Epidermal melanocyte (primary cell): ENCODE measurements around the gene ADCY9.
"Not testable (repeated sequence)": the region's sequence is repeated elsewhere in the genome, so short reads cannot be mapped to it uniquely, and the experiment has no call there.

Source experiments
- DNase-seq: peaks from one replicate; pipeline ENCODE4 v3.0.0; 2011; ENCODE audit warnings: low spot score; ENCODE audit not compliant: insufficient read length

The ADCY9 gene

DNA sequence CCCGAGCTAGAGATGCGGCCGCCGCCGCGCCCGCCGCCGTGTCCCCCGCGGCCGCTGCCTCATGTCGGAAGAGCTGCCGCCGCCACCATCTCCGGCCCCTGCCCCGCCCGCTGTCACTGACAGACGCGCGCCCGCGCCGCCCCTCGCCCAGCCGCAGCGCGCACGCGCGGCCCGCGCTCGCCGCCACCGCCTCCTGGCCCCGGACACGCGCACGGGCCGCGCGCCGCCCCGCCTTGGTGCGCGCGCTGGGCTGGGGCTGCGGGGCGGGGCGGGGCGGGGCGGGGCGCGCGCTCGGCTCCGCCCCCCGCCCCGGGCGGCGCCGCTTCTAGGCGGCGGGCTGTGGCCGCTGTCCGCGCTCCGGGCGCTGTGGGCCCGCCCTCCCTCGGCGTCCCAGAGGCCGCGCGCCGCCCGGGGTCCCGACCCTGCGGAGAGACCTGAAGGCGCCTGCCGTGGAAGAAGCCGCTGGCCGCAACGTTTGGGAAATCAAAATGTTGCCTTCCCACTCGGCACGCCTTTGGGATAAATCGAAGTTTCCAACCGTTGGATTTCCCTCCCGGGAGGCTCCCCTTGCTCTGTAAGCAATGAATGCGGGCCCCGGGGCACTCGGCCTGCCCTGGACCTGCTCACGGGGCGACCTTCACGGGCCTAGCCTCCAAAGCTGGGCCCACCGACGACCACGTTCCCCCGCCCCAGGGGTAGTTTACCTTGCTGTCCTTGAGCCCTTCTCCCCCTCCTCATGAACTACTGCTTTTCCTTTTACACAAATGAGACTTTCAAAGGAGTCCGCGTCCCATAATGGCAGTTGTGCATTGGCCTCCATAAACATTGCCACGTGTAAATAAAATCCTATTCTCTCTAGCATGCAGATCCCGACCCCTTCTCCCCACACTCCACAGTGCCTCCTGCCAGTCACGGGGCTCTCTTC lies at the start of gene ADCY9:
ADCY9 (minus strand) TSS at position 118 of the 925 bp plus-strand sequence. CDS start 1,000 bp downstream, outside the sequence.
- DNase-seq: peak; percentile 89

DNA sequence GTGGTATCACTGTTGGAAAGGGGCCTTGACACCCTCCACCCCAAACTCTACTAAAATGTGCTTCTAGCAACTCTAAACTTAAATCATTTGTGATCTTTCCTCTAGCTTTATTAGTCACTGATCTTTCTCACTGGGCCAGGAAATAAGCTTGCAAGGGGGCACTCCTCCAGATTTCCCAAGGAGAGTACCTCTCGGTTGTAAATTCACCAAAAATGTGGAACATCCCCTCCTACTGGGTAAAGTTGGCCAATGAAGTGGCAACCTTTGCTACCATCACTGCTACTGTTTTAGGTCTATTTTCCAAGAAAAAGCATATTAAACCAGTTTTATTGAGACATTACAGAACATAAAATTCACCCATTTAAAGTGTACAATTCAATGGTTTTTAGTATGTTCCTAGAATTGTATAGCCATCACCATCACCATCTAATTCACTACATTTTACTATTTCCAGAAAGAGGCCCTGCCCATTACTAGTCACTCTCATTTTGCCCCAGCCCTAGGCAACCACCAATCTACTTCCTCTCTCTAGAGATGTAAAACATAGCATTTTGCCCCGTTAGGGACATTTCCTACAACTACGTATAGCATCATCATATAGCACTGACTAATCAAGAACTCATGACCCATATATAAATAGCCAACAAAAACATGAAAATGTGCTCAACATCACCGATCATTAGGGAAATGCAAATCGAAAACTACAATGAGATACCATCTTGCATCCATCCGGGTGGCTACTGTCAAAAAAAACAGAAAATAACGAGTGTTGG lies 44.6 kb upstream of the ADCY9 start:
- no peak for DNase-seq

DNA sequence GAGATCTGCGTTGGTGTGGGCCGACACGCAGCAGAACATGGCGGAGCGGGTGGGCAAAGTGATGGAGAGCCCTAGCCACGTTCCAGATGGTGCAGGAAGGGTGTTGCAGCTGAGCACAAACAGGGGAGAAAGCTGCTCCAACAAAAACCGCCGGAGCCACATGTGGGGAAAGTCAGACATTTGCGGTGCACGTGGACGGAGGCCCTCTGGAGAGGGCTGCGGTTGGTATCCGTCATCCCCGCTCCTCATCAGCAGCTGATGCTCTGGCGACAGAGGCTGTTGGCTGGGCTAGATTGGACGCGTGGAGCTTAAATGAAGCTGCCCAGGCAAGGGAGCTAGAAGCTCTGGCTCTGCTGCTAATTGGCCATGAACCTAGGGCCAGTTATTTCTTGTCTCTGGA lies 43.5 kb upstream of the ADCY9 start:
- DNase-seq: no peak

DNA sequence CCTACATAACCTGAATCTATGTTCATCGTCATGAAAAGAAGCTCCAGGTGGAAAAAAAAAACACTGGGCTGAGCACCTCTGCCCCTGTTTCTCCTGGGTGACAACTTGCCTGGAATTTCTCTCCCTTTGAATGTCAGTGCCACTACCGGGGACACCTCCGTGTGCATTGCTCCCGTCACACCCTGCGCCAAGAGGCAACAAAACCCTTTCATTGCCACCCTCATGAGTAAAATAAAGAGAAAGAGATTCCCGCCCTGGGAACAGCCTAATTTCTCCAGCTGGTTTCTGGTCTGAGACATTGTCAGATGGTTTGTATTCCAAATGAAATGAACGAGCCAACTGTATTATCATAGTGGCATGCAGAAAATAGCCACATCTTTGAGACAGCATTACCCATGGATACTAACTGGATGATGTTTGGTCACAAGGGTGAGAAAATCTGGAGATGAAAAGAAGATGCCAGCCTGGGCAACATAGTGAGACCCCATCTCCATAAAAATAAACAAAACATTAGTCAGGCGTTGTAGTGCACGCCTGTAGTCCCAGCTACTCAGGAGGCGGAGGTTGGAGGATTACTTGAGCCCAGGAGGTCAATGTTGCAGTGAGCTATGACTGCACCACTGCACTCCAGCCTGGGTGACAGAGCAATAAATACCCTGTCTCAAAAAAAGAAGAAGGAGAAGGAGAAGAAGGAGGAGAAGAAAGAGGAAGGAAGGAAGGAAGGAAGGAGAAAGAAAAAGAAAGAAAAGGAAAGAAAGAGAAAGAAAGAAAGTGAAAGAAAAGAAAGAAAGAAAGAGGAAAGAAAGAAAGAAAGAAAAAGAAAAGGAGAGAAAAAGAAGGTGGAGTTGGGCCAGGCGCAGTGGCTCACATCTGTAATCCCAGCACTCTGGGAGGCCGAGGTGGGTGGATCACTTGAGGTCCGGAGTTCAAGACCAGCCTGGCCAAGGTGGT lies 42.2 kb upstream of the ADCY9 start:
- no peak for DNase-seq

DNA sequence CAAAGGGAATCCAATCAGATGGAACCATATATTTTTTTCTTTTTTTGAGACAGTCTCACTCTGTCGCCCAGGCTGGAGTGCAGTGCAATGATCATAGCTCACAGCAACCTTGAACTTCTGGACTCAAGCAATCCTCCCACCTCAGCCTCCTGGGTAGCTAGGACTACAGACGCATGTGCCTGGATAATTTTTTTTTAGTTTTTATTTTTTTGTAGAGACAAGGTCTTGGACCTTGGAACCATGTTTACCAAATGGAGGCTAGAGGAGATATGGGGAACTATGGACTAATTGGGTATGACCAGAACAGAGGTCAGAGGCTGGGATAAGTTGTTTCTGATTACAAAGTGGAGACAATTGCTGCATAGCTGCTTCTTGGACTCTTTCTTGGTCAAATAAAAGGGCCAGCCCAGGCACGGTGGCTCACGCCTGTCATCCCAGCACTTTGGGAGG lies 41.2 kb upstream of the ADCY9 start:
- no peak for DNase-seq

DNA sequence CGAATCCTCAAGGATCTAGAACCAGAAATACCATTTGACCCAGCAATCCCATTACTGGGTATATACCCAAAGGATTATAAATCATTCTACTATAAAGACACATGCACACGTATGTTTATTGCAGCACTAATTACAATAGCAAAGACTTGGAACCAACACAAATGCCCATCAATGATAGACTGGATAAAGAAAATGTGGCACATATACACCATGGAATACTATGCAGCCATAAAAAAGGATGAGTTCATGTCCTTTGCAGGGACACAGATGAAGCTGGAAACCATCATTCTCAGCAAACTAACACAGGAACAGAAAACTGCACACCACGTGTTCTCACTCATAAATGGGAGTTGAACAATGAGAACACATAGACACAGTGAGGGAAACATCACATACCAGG lies 40.3 kb upstream of the ADCY9 start:
- not testable (repeated sequence) for DNase-seq

DNA sequence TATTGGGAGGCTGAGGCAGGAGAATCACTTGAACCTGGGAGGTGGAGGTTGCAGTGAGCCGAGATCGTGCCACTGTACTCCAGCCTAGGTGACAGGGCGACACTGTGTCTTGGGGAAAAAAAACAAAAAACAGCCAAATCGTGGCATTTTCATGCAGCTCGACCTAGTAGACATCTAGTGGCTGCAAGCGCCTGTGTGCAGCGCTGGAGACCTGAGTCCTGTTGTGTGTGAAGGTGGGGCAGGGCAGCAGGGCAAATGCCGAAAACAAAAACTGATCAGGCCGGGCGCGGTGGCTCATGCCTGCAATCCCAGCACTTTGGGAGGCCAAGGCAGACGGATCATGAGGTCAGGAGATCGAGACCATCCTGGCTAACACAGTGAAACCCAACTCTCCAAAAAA lies 37.1 kb upstream of the ADCY9 start:
- DNase-seq: not testable (repeated sequence)

DNA sequence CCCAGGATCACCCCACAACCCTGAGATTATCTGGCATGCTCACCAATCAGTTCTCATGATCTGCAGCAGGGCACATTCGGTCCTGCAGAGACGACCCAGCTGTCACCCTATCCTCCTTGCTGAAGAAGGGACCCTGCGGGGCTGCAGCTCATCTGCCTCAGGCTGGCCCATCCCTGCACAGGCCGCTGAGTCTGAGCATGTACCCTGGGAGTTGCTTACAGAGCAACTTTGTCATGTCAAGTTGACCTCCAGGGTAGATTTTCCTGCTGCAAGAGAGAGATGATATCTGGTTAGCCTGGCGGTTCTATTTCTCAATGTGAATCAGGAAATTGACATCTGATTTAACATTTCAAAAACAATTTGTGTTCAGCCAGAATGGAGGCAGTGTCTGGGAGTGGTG lies 36.0 kb upstream of the ADCY9 start:
- DNase-seq: no peak

DNA sequence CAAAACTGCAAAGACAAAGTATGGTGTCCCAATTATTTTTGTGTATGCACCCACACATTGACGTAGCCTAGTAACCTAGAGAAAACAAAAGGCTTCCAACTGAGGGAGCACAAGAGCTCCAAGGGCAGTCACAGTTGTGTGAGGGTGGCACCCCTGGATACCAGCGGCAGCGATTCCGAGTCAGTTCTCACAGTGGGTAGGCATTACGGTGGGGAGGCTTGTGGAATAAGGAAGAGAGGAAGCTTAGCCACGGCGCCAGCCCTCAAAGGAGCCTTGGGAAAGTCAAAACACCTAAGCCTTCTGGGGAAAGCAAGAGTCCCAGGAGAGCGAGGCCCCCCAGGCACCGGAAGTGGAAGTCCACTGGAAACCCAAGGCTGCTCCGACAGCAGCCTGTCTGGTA lies 31.0 kb upstream of the ADCY9 start:
- no peak for DNase-seq

DNA sequence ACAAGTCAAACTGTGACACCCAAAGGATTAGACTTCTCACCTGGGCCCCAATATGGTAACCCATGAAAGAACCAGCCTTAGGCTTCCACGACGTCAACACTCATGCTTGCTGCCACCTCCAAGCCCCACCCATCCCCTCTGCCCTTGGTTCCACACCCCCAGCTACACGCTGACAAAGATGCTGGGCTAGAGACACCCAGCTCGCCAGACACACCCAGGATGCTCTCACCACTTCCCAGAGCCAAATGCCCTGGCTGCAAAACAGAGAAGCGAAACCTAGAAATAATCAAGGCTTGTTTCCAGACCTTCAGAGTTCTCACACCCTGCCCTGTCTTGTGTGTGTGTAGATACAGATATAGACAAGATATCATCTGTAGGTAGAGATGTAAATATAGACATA lies 26.0 kb upstream of the ADCY9 start:
- DNase-seq: no peak

DNA sequence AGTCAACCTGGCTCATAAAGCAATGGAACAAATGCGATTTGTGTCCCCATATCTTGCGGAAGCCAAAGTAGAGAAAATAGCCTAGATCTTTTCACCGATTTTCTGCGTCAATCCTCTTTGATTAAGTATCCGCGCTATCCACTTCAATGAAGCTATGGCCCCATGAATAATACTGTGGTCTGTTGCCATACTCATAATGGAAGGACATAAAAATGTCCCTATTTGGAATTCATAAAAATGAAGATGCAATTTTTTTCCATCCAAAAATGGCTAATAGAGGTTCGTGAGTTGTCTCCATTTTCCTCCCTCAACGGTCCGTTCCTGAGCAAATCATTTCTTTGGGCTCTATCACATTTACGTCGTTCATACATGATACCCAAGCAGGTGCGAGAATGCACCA lies 25.4 kb upstream of the ADCY9 start:
- DNase-seq: no peak

DNA sequence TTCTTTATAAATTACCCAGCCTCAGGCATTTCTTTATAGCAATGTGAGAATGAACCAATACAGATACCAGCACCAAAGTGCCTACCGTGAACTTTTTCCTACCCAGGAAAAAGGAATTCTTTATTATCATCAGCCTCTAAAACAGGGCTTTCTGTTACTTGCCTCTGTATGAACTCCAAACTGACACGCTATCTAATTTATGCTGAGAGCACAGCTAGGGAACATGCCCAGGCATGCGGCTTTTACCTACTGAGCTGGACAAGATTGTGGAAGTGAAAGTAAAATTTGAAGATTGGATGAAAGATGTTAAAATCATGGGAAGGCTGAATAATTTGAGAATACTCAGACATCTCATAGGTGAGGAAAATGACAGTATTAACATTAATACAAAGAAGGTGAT lies 24.4 kb upstream of the ADCY9 start:
- DNase-seq: peak; percentile 85

DNA sequence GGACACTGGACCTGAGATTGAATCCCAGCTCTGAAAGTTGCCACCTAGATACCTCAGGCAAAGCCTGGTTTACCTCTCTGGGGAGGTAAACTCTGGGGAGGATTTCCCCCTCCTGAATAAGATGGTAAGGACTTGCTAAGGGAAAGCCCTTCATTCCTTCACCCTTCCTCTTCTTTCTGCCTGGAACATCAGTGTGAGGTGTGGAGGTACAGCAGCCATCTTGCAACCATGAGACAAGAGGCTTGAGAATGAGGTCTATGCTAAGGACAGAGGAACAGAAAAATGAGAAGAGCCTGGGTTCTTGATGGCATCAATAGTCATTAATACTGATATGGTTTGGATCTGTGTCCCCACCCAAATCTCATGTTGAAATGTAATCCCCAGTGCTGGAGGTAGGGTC lies 23.7 kb upstream of the ADCY9 start:
- DNase-seq: no peak

DNA sequence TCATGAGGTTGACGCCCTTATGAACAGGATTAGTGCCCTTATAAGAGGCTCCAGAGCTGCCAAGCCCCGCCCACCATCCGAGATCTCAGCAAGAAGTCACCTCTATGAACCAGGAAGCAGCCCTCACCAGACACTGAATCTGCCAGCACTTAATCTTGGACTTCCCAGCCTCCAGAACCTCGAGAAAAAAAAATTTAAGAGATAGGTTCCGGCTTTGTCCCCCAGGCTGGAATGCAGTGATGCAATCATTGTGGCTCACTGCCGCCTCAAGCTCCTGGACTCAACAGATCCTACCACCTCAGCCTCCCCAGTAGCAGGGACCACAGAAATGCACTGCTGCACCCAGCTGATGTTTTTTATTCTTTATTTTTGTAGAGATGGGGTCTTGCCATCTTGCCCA lies 22.5 kb upstream of the ADCY9 start:
- no peak for DNase-seq

DNA sequence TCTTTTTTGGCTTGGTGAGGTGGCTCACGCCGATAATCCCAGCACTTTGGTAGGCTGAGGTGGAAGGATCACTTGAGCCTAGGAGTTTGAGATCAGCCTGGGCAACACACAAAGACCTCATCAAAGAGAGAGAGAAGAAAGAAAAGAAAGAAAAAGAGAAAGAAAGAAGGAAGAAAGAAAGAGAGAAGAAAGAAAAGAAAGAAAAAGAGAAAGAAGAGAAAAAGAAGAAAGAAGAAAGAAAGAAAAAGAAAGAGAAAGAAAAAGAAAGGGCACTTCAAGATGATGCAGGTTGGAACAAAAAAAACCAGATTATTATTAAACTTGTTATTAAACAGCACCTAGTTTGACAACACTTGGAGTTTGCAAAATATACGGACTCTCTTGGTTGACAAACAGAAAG lies 21.2 kb upstream of the ADCY9 start:
- DNase-seq: no peak

DNA sequence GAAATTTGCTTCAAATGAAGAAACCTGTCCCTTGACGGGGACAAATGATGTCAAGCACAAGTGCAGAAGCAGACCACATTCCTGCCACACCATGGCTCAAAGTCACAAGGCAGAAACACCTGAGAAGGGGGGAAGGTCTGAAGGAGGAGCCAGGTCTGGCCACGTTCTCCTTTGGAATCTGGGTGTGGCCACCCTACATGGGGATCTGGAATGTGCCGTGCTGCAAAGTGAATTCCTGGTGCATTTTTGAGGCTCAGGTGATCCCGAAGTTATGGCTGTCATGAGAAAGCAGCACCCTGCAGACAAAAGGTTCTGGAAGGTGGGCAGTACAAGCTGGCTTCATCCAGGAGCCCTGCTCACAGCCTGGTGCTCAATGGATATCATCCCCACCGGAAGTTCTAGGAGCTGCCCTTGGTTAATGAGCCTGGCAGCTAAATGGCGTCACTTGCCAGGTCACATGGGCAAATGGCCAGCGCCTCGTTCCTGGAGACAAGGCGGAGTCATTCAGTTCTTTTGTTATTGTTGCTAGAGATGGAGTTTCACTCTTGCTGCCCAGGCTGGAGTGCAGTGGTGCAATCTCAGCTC lies 20.1 kb upstream of the ADCY9 start:
- no peak for DNase-seq

DNA sequence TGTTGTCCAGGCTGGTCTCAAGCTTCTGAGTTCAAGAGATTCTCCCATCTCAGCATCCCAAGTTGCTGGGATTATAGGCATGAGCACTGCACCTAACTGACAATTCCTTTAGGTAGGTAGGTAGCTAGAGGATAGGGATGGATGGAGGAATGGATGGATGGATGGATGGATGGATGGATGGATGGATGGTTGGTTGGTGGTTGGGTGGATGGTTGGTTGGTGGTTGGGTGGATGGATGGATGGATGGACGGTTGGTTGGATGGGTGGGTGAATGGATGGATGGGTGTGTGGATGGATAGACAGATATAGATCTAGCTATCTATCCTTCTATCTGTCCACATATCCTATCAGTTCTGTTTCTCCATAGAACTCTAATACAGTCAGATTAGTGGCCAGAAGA lies 19.3 kb upstream of the ADCY9 start:
- DNase-seq: no peak

DNA sequence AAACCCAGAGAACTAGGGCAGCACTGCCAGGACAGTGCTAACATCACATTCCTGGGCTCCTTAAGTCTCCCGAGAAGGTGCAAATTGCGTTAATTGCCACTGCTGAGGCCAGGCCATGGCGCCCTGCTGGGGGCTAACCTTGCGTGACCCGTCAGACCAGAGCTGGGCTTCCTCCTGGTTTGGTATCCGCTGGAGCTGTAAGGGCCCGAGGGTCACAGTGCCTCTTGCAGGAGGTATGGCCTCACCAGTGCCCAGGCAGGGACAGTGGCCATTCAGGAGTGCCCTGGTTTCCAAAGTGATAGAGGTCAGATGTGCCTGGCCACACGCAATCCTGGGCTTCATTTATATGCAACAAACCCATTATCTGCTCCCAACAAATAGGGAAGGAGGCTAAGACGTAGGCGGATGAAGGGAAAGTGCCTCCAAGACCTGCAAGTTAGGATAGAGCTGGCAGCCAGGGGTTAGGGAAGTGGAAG lies 17.7 kb upstream of the ADCY9 start:
- no peak for DNase-seq

DNA sequence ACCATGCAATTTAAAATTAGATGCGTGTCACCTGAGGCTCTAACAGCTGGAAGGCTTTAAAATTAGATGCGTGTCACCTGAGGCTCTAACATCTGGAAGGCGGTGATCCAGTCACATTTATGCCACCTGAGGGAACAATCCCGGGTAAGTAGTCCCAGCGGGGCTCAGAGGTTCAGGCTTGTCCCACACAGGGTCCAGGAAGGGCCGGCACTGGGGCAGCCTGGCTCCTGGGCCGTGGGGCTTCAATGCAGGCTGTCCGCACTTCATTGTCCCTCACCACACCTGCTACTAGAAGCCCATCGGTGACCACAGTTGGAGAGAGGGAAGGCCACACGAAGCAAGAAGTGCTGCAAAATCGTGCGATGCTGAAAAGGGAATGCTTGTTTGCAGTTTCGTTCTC lies 15.4 kb upstream of the ADCY9 start:
- DNase-seq: no peak

DNA sequence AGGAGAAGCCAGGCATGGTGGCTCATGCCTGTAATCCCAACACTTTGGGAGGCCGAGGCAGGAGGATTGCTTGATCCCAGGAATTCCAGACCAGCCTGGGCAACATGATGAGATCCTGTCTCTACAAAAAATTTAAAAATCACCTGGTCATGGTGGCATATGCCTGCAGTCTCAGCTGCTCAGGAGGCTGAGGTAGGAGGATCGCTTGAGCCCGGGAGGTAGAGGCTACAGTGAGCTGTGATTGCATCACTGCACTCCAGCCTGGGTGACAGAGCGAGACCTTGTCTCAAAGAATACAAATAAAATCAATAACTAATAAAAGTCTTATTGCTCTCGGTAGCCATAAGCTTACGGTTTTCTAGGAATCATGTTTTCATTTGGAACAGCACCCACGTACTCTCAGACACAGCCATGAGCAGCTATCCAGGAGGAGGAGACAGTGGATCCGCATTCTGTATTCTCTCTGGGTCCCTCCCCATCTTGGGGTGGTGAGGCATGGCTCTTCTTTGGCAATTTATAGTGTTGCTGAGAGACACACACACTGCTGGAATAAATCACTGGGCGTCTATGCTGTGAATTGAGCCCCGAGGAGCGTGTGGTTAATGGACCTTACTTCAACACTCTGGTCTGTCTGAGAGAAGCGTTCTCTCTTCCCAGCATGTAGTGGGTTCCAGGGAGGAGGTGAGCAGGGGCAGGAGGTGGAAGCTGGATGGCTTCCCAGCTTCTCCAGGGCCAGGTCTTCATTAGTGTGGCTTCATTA lies 8.5 kb upstream of the ADCY9 start:
- no peak for DNase-seq
